Measurements from ENCODE around the gene POM121L2. TPM values are rescaled to one million over a fixed set of nuclear protein-coding genes. Genes with fewer than 3 reads are reported as not detected.

The POM121L2 gene
- total and polyA plus RNA-seq, 9 of the 15 experiments (the other 6 are each of a cell fraction or from before 2014, with no cell fraction given), result 0.23 to 0.45 TPM; not detected in 7

DNA sequence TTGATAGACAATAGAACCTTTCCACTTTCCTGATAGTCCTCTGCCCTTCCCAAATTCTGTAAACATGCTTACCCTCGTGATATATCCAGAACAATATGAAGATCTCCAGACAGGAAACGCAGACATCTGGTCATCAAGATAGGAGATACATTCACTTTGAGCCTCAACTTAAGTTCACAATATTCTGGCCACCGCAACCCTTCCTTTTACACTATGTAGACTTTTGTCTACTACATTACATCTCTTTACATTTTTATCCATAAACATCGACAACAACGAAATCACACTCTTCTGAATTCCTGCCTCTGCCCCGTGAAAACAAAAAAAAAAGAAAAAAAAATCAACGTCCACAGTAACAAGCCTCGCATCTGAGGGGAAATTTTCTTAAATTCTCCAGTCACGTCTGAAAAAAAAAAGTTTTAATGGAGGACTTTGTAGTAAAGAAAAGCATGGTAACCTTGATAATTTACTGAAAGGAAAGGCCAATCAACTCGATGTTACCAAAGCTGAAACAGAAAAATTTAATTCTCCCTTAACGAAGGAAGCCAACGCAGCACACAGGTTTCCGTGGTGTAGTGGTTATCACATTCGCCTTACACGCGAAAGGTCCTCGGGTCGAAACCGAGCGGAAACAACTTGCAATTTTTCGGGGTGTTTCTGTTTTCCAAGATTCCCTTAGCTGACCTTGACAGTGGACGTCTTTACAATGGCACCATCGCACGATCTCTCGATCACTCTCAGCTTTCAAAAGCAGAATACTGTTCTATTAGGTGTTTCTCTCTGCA, 21.8 kb downstream of the POM121L2 start (continued):
- TF ChIP-seq, protein P1, sequence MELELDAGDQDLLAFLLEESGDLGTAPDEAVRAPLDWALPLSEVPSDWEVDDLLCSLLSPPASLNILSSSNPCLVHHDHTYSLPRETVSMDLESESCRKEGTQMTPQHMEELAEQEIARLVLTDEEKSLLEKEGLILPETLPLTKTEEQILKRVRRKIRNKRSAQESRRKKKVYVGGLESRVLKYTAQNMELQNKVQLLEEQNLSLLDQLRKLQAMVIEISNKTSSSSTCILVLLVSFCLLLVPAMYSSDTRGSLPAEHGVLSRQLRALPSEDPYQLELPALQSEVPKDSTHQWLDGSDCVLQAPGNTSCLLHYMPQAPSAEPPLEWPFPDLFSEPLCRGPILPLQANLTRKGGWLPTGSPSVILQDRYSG (tag; conservative IDR thresholded peaks at IDR 0.05; ENCODE audit: low read depth), result no peak
- TF ChIP-seq MAZ (CRISPR knock-in tag; conservative IDR thresholded peaks at IDR 0.05 in 1 of 2, IDR thresholded peaks at IDR 0.05 in 1 of 2), result peak; percentile 23 to 46; a peak in 2 of 4 replicates
- TF ChIP-seq PHF8 (IDR thresholded peaks at IDR 0.05; ENCODE audit: borderline replicate concordance, low read length), result no peak
- peak; percentile 27 for TF ChIP-seq HMGN3 (IDR thresholded peaks at IDR 0.05; ENCODE audit: borderline replicate concordance, extremely low read depth, insufficient read length, low read depth, low read length)
- TF ChIP-seq, protein P2, sequence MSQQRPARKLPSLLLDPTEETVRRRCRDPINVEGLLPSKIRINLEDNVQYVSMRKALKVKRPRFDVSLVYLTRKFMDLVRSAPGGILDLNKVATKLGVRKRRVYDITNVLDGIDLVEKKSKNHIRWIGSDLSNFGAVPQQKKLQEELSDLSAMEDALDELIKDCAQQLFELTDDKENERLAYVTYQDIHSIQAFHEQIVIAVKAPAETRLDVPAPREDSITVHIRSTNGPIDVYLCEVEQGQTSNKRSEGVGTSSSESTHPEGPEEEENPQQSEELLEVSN (IDR thresholded peaks at IDR 0.05; ENCODE audit: borderline replicate concordance in 1 of 2, extremely low read depth in 1 of 2, insufficient read depth in 1 of 2, insufficient read length in 1 of 2, low read depth in 1 of 2, low read length in 1 of 2, poor library complexity in 1 of 2, severe bottlenecking in 1 of 2), result no peak
- TF ChIP-seq YY1 (IDR thresholded peaks at IDR 0.05; ENCODE audit: borderline replicate concordance in 1 of 3, control insufficient read depth in 1 of 3, extremely low read depth in 1 of 3, insufficient read depth in 3 of 3, insufficient read length in 1 of 3, insufficient replicate concordance in 2 of 3, low read depth in 1 of 3, low read length in 2 of 3), result peak in 2 of 3 experiments; percentile 29 to 58
- TF ChIP-seq, protein P3, sequence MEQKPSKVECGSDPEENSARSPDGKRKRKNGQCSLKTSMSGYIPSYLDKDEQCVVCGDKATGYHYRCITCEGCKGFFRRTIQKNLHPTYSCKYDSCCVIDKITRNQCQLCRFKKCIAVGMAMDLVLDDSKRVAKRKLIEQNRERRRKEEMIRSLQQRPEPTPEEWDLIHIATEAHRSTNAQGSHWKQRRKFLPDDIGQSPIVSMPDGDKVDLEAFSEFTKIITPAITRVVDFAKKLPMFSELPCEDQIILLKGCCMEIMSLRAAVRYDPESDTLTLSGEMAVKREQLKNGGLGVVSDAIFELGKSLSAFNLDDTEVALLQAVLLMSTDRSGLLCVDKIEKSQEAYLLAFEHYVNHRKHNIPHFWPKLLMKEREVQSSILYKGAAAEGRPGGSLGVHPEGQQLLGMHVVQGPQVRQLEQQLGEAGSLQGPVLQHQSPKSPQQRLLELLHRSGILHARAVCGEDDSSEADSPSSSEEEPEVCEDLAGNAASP (IDR thresholded peaks at IDR 0.05), result peak; percentile 53; the same call in 1 of the 2 replicates
- peak; percentile 42; the same call in 1 of the 2 replicates for TF ChIP-seq DDX20 (tag; IDR thresholded peaks at IDR 0.05; ENCODE audit: low read depth)
- TF ChIP-seq PTBP1 (IDR thresholded peaks at IDR 0.05; ENCODE audit: low read depth, low read length), result no peak
- TF ChIP-seq SMARCA5 (IDR thresholded peaks at IDR 0.05), result peak; percentile 88
- no peak for TF ChIP-seq ZNF124 (CRISPR knock-in tag; IDR thresholded peaks at IDR 0.05)
- peak; percentile 70 for TF ChIP-seq PHB2 (IDR thresholded peaks at IDR 0.05; ENCODE audit: low read depth)
- no peak for TF ChIP-seq MCM3 (IDR thresholded peaks at IDR 0.05)
- TF ChIP-seq ATF7 (IDR thresholded peaks at IDR 0.05), result peak; percentile 51; the same call in 1 of the 2 replicates
- TF ChIP-seq CSDE1 (IDR thresholded peaks at IDR 0.05), result peak; percentile 82 to 84; a peak in 3 of 4 replicates
- TF ChIP-seq ZNF766 (CRISPR knock-in tag; conservative IDR thresholded peaks at IDR 0.05), result no peak
- peak; percentile 52 for TF ChIP-seq ASH1L (IDR thresholded peaks at IDR 0.05; ENCODE audit: borderline replicate concordance, low read depth, partially characterized antibody)
- TF ChIP-seq ZNF431 (CRISPR knock-in tag; IDR thresholded peaks at IDR 0.05), result no peak
- no peak for TF ChIP-seq C11orf30 (IDR thresholded peaks at IDR 0.05; ENCODE audit: low read depth)
- TF ChIP-seq GATAD2A (IDR thresholded peaks at IDR 0.05), result no peak; the same call in 1 of the 2 replicates
- 0 out of 2 replicates have a peak, but pooled peaks have one; percentile 13 for TF ChIP-seq RHOXF2B (CRISPR knock-in tag; conservative IDR thresholded peaks at IDR 0.05)
